ENCODE results near the gene MKLN1. TPM values are rescaled to one million over a fixed set of nuclear protein-coding genes. Genes with fewer than 3 reads are reported as not detected.
"Not testable (repeated sequence)": the region's sequence is repeated elsewhere in the genome, so short reads cannot be mapped to it uniquely, and the experiment has no call there.

Gene MKLN1
- total RNA-seq, 3 donors from 2014 or later (not counting 1 experiment from before 2014, with no cell fraction given) = 59.1 to 79.6 (median 65.0) TPM

DNA sequence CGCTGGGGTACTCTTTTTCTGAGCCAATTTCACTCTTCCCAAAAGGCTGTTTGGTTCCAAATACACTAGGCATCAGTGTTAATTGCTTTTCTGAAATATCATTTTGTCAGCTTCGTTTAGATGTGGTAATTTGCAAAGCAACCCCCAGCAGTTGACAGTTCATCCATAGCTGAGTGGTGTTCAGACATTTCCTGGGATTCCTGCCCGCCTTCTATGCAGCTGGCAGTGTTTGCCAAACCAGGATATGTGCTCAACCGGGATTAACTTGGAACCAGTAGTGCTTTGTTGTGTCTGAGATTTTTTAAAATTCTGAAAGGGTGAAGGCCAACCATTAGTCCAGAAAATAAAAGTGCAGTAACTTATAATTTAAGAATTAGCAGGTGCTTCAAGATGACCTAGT, 25.2 kb upstream of the MKLN1 start:
- Histone ChIP-seq H3K27ac (ENCODE audit: low read length) (no peak overlapping the region), H3K27me3 (ENCODE audit: control insufficient read depth, insufficient read depth, low read length) (no peaks in the 10 kb centered on the region), H3K4me1 (ENCODE audit: control insufficient read depth, insufficient read depth, low read length) (no peaks in the 10 kb centered on the region), H3K36me3 (ENCODE audit: control insufficient read depth, insufficient read depth, low read length) (no peaks in the 10 kb centered on the region), H3K4me3 (ENCODE audit: low read length) (no peak overlapping the region), H3K9me3 (ENCODE audit: control insufficient read depth, insufficient read depth, low read length) (peaks cover 5% of the 10 kb centered on the region)
- DNase-seq (no peak), ATAC-seq (no peak)
- no peak for TF ChIP-seq CTCF (IDR thresholded peaks at IDR 0.05)
- intact Hi-C loops (cut with micrococcal nuclease) = no loop called here
- H3K27ac Mint-ChIP-seq = no peak overlapping the region
- H3K4me3 Mint-ChIP-seq = no peak overlapping the region
- H3K27me3 Mint-ChIP-seq (ENCODE audit: low read depth in 2 of 2) = peaks cover 0 to 5% of the 10 kb centered on the region in 2 donors
- no peaks in the 10 kb centered on the region for H3K9me3 Mint-ChIP-seq
- no peaks in the 10 kb centered on the region for H3K4me1 Mint-ChIP-seq
- 85% methylated on average over 4 of the region's 4 CpGs for WGBS (ENCODE audit: insufficient coverage)
- no peaks in the 10 kb centered on the region for H3K36me3 Mint-ChIP-seq

GRCh38 chr7:131302876-131303707, 24.6 kb upstream of the MKLN1 start:
- Histone ChIP-seq H3K4me1 (ENCODE audit: control insufficient read depth, insufficient read depth, low read length) (no peaks in the 10 kb centered on the region), H3K9me3 (ENCODE audit: control insufficient read depth, insufficient read depth, low read length) (peaks cover 7% of the 10 kb centered on the region), H3K4me3 (ENCODE audit: low read length) (no peak overlapping the region), H3K27ac (ENCODE audit: low read length) (no peak overlapping the region), H3K27me3 (ENCODE audit: control insufficient read depth, insufficient read depth, low read length) (no peaks in the 10 kb centered on the region), H3K36me3 (ENCODE audit: control insufficient read depth, insufficient read depth, low read length) (no peaks in the 10 kb centered on the region)
- Mint-ChIP-seq H3K36me3 (no peaks in the 10 kb centered on the region), H3K9me3 (no peaks in the 10 kb centered on the region), H3K27me3 (ENCODE audit: low read depth in 2 of 2) (peaks cover 0 to 5% of the 10 kb centered on the region in 2 donors), H3K27ac (no peak overlapping the region), H3K4me1 (no peaks in the 10 kb centered on the region), H3K4me3 (no peak overlapping the region)
- TF ChIP-seq CTCF (IDR thresholded peaks at IDR 0.05) = peak; percentile 10
- 84% methylated on average over 8 of the region's 8 CpGs for WGBS (ENCODE audit: insufficient coverage)
- DNase-seq = peak in 1 of 2 donors; percentile 63
- intact Hi-C loops (cut with micrococcal nuclease) = no loop called here
- no peak for ATAC-seq

- no peak overlapping the region for H3K4me3 Mint-ChIP-seq
- H3K27ac Mint-ChIP-seq = no peak overlapping the region
- H3K27me3 ChIP-seq (ENCODE audit: control insufficient read depth, insufficient read depth, low read length) = no peaks in the 10 kb centered on the region
- peaks cover 0 to under 1% of the 10 kb centered on the region in 2 donors for H3K27me3 Mint-ChIP-seq (ENCODE audit: low read depth in 2 of 2)
- no peak for TF ChIP-seq CTCF (IDR thresholded peaks at IDR 0.05)
- intact Hi-C loops (cut with micrococcal nuclease) = no loop called here
- H3K36me3 Mint-ChIP-seq = no peaks in the 10 kb centered on the region
- DNase-seq = no peak
- no peak overlapping the region for H3K27ac ChIP-seq (ENCODE audit: low read length)
- ATAC-seq = no peak
- no peaks in the 10 kb centered on the region for H3K9me3 Mint-ChIP-seq
- H3K36me3 ChIP-seq (ENCODE audit: control insufficient read depth, insufficient read depth, low read length) = no peaks in the 10 kb centered on the region
- peaks cover 7% of the 10 kb centered on the region for H3K9me3 ChIP-seq (ENCODE audit: control insufficient read depth, insufficient read depth, low read length)
- H3K4me1 Mint-ChIP-seq = no peaks in the 10 kb centered on the region
- no peak overlapping the region for H3K4me3 ChIP-seq (ENCODE audit: low read length)
- no peaks in the 10 kb centered on the region for H3K4me1 ChIP-seq (ENCODE audit: control insufficient read depth, insufficient read depth, low read length)
These were observed 22.5 kb upstream of the MKLN1 start for GRCh38 chr7:131305152-131305551.

DNA sequence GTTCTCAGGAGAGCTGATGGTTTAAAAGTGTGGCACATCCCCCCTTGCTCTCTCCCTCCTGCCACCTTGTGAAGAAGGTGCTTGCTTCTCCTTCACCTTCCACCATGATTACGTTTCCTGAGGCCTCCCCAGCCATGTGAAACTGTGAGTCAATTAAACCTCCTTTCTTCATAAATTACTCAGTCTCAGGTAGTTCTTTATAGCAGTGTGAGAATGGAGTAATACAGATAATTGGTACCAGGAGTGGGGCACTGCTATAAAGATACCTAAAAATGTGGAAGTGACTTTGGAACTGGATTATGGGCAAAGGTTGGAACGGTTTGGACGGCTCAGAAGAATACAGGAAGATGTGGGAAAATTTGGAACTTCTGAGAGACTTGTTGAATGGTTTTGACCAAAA, 21.6 kb upstream of the MKLN1 start:
- not testable (repeated sequence) for H3K27ac Mint-ChIP-seq

More for the DNA sequence above, 21.6 kb upstream of the MKLN1 start:
- H3K9me3 Mint-ChIP-seq; H3K9me3 ChIP-seq (ENCODE audit: control insufficient read depth, insufficient read depth, low read length); H3K4me3 Mint-ChIP-seq; H3K27me3 ChIP-seq (ENCODE audit: control insufficient read depth, insufficient read depth, low read length); H3K4me1 Mint-ChIP-seq; H3K4me1 ChIP-seq (ENCODE audit: control insufficient read depth, insufficient read depth, low read length); H3K27ac ChIP-seq (ENCODE audit: low read length); ATAC-seq; H3K27me3 Mint-ChIP-seq (ENCODE audit: low read depth in 2 of 2); H3K36me3 ChIP-seq (ENCODE audit: control insufficient read depth, insufficient read depth, low read length); DNase-seq; H3K4me3 ChIP-seq (ENCODE audit: low read length); intact Hi-C loops (cut with micrococcal nuclease); H3K36me3 Mint-ChIP-seq: not testable (repeated sequence)
- WGBS (ENCODE audit: insufficient coverage) = 99% methylated on average over 2 of the region's 3 CpGs
